ENCODE measurements around the gene DMXL1.
"Not testable (repeated sequence)": the region's sequence is repeated elsewhere in the genome, so short reads cannot be mapped to it uniquely, and the experiment has no call there.

DMXL1 gene

DNA sequence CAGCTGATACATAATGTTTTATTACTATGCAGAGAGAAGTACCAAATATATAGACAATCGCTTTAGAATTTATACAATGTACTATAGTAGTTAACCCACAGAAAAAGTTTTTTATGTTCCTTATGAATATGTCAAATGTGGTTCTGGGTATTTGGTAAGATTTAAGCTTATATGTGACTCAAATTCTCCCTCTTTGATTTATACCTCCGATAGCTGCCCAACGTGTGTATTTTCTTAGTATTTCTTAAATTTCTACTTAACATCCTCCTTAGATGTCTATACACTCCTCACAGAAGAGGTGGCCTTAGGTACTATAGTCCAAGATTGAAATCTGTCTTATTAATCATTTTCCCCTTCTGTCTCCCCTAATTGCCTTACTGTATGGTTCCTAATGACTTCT lies 146.3 kb downstream of the DMXL1 start:
- DNase-seq = no peak

DNA sequence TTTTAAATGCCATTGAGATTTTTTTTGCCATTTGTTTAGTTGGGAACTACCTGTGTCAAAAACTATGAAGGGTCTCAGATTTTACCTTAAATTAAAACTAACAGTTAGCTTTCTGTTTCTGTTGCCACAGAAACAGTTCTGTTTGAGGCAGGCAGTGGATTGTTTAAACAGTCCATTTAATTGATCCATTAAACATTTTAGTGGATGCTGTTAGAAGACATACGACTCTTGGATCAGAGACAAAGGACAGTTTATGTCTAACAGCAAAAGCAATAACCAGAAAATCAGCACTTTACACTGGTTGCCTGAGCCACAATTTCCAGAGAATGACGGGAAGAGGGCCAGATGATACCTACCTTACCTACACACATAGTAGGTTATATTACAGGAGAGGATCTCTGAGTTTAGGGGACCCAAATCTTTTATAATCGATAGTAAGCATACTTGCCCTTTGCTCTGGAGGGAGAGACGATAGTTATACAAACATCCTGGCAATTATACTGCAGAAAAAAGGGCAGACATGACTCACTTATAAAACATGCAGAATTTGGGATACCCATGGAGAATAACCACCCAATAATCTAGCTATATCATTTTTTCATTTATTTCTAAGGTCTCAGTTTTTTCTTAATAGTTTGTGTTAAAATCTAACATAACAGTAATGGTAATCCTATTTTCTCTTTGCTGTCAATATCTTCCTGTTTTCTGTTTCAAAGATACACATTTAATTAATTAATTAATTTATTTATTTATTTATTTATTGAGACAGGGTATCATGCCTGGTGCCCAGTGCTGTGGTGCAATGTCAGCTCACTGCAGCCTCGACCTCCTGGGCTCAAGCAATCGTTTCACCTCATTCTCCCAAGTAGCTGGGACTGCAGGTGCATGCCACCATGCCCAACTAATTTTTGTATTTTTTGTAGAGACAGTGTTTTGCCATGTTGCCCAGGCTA lies 148.2 kb downstream of the DMXL1 start:
- no peak for DNase-seq

- no peak for DNase-seq
Observed at GRCh38 chr5:119220576-119221197, 149.8 kb downstream of the DMXL1 start.

DNA sequence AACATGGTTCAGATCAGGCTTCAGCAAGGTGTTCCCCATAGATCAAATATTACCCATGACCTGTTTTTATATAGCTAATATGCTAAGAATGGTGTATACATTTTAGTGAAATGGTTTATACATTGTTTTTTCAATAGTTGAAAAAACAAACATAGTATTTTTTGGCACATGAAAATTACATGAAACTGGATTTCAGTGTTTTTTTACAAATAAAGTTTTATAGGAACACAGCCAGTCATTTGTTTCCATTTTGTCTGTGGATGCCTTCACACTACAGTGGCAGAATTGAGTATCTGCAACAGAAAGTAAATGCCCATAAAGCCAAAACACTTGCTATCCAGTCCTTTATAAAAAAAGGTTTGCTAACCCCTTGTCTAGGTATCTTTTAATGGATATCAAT lies 150.4 kb downstream of the DMXL1 start:
- DNase-seq = no peak

DNA sequence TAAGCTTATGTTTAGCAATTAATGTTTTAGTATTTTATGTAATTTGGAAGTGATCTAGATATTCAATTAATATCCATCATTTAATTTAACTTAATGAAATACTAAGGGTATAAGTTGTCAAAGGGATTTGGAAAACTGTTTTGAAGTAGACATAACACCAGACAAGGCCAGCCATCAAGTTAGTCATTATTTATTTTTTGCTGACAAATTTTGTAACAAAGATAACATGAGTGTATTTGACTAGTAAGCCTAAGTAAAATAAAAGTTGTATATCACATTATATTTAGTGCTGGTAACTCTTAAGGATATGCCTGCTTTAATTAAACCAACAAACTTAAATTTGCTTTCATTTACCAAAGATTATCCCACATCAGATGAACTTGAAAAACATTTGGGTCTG lies 159.1 kb downstream of the DMXL1 start:
- DNase-seq = no peak

GRCh38 chr5:119238265-119239118 lies 167.6 kb downstream of the DMXL1 start:
- no peak for DNase-seq

- DNase-seq = no peak
Observed at GRCh38 chr5:119239119-119239417, 168.2 kb downstream of the DMXL1 start.

- DNase-seq = not testable (repeated sequence)
Observed at GRCh38 chr5:119239826-119240225, 168.9 kb downstream of the DMXL1 start.

- no peak for DNase-seq
Observed at GRCh38 chr5:119243888-119244287, 173.0 kb downstream of the DMXL1 start.

DNA sequence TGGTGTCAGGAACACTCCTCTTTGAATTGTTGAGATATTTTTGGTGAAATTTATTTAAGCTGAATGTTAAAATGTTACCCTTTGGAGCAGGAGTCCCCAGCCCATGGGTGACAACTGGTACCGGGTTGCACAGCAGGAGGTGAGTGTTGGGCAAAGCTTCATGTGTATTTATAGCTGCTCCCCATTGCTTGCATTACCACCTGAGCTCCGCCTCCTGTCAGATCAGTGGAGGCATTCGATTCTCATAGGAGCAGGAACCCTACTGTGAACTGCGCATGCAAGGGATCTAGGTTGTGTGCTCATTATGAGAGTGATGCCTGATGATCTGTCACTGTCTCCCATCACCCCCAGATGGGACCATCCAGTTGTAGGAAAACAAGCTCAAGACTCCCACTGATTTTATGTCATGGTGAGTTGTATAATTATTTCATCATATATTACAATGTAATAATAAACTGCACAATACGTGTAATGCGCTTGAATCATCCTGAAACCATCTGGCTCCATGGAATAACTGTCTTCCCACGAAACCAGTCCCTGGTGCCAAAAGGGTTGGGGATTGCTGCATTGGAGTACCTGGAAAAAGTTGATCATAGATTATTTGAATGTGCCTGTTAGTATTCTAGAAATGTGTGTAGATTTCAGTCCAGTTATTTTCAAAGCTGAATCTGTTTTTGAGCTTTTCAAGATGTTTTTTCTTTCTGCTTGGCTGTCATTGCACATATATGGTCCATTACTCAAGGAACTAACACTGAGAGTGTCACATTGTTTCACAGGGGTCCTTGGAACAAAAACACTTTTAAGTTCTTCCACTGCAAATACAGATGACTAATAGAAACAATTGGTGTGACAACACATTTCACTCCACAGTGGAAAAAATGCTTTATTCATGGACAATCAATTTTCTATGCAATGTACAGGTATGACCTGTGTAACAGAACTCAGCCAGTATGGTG lies 180.3 kb downstream of the DMXL1 start:
- DNase-seq = no peak

- no peak for DNase-seq
Observed at GRCh38 chr5:119255571-119256356, 184.9 kb downstream of the DMXL1 start.

DNA sequence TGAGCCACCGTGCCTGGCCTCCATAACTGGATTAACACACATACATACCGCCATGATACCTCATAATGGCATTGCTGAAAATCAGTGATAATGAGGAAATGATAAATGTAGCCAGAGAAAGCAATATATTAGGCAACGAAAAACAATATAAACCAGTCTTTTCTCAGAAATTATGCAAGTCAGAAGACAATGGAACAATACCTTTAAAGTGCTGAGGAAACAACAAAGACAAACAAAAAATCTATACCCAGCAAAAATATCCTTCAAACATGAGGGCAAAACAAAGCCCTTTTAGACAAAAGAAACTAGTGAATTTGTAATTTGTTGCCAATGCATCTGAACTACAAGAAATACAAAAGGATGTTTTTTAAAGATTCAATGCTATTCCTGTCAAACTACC lies 186.7 kb downstream of the DMXL1 start:
- no peak for DNase-seq

DNA sequence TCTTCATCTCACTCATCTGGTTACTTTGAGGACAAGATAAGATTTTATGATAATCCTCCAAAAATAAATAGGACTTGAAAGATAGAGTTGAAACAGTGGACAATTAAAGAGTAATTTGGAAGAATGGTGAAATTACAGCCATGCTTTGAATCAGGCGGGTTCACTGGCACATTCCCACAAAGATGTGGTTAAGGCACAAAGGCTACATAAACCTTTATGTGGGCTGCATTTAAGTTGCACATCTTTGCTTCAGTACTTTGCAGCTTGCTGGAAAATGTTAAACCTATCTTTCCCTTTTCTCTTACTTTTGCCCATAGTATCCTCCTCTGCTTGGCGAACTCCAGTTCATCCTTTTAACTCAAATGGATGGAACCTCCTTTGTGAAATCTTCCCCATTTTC lies 192.8 kb downstream of the DMXL1 start:
- no peak for DNase-seq

- DNase-seq = no peak
Observed at GRCh38 chr5:119264186-119264585, 193.3 kb downstream of the DMXL1 start.

GRCh38 chr5:119267958-119268386 lies 197.1 kb downstream of the DMXL1 start:
- DNase-seq = peak; percentile 82 to 83

DNA sequence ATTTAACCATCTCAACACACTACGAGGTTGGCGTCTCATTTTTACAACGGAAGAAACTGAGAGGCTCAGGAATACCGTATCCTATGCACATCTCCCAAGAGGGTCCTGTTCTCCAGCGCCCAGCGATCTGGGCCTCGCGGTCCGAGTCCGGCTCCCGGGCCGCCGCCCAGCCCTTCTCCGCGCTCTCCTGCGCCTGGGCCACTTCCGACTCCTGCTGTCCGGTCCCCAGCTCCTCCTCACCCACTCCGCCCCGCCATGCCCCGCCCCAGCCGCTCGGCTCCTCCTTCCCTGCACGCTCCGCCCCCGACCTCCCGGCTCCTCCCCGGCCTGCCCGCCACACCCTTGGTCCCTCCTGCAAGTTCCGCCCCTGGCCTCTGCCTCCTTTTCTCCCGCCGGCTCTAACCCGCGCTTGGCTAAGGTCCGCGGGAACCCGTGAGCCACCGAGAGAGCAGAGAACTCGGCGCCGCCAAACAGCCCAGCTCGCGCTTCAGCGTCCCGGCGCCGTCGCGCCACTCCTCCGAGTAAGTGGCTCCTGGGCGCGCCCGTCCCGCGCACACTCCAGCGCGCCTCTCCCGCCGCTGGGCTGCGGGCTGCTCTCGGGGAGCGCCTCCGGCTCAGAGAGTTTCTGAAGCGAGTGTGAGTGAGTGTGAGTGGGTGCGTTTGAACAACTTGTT lies 197.6 kb downstream of the DMXL1 start:
- peak; percentile 91 to 94 for DNase-seq

DNA sequence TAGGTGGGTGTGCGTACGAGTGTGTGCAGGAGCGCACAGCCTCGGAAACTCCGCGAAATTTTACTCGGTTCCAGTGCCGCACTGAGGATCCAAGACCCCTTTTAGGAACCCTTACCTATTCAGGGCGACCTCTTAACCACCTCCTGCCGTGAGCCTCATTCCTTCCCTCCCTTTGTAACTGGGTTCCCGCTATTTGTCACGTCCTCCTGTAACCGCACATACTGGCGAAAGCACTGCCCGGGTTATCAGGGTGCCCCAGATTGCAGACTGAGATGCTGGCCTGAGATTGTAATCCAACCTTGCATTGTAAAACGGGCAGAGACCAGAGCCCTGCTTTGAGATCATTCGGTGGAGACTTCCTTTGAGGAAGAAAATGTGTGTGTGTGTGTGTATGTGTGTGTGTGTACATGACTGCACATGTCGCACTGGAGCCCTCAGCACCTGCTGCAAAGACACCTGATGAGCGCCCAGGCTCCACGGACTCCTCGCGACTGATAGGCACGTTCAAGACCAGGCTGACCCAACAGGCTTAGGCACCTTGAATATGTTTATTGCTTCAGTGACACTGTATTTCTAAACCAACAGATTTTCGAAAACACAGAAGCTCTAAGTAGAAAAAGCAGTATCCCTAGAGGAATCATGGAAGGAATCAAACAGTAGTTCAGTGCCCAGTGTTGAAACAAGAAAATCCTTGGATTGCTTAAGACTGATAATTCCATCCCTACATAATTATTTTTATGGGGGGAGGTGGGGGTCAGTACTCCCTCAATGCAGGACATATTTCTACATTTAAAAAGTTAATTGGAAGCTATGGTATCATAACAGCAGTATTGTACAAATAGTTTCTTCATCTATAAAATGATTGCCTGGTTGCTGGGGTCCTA lies 198.4 kb downstream of the DMXL1 start:
- DNase-seq = peak in 1 of 2 donors; percentile 24

GRCh38 chr5:119270121-119270565 lies 199.3 kb downstream of the DMXL1 start:
- no peak for DNase-seq

GRCh38 chr5:119270960-119271757 lies 200.3 kb downstream of the DMXL1 start:
- DNase-seq = no peak
